HL-60 (cell line): ENCODE results near the gene SLC6A13.

ENCODE experiments used
- DNase-seq, 2 experiments: peaks; one replicate each; pipeline ENCODE4 v3.0.0-alpha.2; 2010 to 2020; ENCODE audit warnings: low read depth in 1 of 2, low spot score in 1 of 2
- H3K27ac ChIP-seq: fragments of 250-450 bp; sonication (Bioruptor Pico); replicated peaks from 2 replicates; pipeline ENCODE4 v1.5.1; 2020; ENCODE audit warnings: mild to moderate bottlenecking, moderate library complexity
- H3K27me3 ChIP-seq: fragments of 250-450 bp; sonication (Bioruptor Pico); 2 replicates; pipeline ENCODE4 v1.5.1; 2021; ENCODE audit warnings: mild to moderate bottlenecking, moderate library complexity; ENCODE audit not compliant: insufficient read depth, poor library complexity, severe bottlenecking
- H3K4me3 ChIP-seq: replicated peaks from 2 replicates; pipeline ENCODE4 v1.5.1; 2011; ENCODE audit warnings: mild to moderate bottlenecking, control low read depth, low read length; ENCODE audit not compliant: insufficient read depth
- GABPA ChIP-seq: IDR thresholded peaks from 2 replicates; pipeline ENCODE4 v1.6.1; 2012; ENCODE audit warnings: low read depth
- POLR2AphosphoS5 ChIP-seq: IDR thresholded peaks from 2 replicates; pipeline ENCODE4 v1.6.1; 2012; ENCODE audit warnings: low read depth
- SPI1 ChIP-seq: IDR thresholded peaks from 2 replicates; pipeline ENCODE4 v1.6.1; 2012; ENCODE audit warnings: low read depth, mild to moderate bottlenecking, borderline replicate concordance
- TF ChIP-seq, protein P1 (sequence below): IDR thresholded peaks from one replicate; pipeline ENCODE4 v1.5.1; 2011; ENCODE audit warnings: low read length, control low read depth, inconsistent platforms; ENCODE audit not compliant: insufficient read depth
- TF ChIP-seq, protein P2 (sequence below): IDR thresholded peaks from 2 replicates; pipeline ENCODE4 v1.6.1; 2012; ENCODE audit warnings: low read depth; ENCODE audit not compliant: insufficient replicate concordance

SLC6A13 gene

DNA sequence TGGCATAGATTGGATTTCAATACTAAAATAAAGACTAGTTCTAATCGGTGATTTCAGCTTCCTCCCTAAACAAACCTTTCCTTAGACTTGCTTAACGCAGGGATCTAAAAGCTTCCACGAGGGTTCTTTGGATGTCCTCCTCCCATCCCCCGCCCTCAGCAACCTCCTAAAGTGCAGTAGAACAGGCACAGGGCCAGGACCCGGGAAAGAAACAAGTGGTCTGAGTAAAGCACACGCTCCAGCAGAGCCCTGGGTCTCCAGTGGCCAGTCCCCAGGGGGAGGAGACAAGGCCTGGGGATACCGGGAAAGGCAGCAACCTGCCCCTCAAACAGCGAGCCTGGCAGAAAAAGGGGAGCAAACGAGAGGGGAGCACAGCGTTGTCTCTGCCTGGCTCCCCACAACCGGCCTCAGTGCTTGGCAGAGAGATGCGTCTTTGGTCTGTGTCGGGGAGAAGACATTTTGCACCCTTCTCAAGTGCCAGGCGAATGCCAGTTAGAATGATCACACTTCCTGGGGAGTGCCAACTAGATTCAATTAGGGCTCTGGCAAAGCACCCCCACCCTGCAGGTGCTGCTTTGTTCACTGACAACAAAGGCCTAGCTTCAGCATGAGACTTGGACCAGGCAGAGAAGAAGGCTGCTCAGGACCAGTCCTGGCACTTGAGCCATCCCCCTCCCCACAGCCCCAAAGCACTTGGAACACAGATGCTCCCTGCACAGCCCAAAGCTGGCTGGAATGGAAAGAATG, 31.5 kb downstream of the SLC6A13 start:
- no peak for DNase-seq
- no peak overlapping the region for H3K4me3 ChIP-seq
- no peaks in the 10 kb centered on the region for H3K27me3 ChIP-seq
- TF ChIP-seq, protein P1, sequence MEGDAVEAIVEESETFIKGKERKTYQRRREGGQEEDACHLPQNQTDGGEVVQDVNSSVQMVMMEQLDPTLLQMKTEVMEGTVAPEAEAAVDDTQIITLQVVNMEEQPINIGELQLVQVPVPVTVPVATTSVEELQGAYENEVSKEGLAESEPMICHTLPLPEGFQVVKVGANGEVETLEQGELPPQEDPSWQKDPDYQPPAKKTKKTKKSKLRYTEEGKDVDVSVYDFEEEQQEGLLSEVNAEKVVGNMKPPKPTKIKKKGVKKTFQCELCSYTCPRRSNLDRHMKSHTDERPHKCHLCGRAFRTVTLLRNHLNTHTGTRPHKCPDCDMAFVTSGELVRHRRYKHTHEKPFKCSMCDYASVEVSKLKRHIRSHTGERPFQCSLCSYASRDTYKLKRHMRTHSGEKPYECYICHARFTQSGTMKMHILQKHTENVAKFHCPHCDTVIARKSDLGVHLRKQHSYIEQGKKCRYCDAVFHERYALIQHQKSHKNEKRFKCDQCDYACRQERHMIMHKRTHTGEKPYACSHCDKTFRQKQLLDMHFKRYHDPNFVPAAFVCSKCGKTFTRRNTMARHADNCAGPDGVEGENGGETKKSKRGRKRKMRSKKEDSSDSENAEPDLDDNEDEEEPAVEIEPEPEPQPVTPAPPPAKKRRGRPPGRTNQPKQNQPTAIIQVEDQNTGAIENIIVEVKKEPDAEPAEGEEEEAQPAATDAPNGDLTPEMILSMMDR = no peak
- TF ChIP-seq SPI1 = no peak
- TF ChIP-seq, protein P2, sequence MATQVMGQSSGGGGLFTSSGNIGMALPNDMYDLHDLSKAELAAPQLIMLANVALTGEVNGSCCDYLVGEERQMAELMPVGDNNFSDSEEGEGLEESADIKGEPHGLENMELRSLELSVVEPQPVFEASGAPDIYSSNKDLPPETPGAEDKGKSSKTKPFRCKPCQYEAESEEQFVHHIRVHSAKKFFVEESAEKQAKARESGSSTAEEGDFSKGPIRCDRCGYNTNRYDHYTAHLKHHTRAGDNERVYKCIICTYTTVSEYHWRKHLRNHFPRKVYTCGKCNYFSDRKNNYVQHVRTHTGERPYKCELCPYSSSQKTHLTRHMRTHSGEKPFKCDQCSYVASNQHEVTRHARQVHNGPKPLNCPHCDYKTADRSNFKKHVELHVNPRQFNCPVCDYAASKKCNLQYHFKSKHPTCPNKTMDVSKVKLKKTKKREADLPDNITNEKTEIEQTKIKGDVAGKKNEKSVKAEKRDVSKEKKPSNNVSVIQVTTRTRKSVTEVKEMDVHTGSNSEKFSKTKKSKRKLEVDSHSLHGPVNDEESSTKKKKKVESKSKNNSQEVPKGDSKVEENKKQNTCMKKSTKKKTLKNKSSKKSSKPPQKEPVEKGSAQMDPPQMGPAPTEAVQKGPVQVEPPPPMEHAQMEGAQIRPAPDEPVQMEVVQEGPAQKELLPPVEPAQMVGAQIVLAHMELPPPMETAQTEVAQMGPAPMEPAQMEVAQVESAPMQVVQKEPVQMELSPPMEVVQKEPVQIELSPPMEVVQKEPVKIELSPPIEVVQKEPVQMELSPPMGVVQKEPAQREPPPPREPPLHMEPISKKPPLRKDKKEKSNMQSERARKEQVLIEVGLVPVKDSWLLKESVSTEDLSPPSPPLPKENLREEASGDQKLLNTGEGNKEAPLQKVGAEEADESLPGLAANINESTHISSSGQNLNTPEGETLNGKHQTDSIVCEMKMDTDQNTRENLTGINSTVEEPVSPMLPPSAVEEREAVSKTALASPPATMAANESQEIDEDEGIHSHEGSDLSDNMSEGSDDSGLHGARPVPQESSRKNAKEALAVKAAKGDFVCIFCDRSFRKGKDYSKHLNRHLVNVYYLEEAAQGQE = no peak
- TF ChIP-seq POLR2AphosphoS5 = no peak
- no peak for TF ChIP-seq GABPA
- H3K27ac ChIP-seq = no peak overlapping the region

DNA sequence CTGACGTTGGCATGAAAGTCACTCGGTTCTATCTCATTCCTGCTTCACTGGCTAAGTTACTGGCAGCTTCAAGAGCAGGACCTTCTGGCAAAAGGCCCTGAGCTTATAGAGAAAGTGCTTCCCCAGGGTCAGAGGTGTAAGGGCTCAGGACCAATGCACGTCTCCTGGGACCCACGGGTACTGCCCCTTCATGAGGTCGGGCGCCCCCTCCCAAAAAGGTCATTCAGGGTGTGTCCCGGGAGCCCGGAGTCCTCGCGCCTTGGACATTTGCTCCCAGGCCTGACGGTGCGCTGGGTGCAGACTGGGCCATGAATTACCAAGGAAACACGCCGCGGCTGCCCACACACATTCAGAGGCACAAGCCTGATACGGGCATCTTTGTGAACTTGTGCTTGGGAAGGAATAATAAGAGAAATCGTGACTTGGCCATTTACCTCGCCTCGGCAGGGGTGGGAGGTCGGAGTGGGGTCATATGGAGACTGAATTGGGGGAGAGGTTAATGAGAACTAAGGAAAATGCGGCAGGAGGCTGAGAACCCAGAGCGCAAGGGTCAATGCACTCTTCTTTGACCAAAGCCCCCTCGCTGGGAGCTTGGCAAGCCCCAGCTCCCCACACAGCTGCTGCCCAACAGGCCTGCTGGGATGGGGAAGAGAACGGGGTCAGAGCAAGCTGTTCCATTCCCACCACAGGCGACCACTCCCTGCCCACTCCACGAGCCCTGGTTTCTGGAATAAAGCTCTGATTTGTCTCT, 33.0 kb downstream of the SLC6A13 start:
- H3K27ac ChIP-seq = no peak overlapping the region
- DNase-seq = no peak
- TF ChIP-seq POLR2AphosphoS5 = no peak
- TF ChIP-seq, protein P2 = no peak
- TF ChIP-seq, protein P1 = no peak
- no peak for TF ChIP-seq SPI1
- no peak for TF ChIP-seq GABPA
- H3K4me3 ChIP-seq = no peak overlapping the region
- no peaks in the 10 kb centered on the region for H3K27me3 ChIP-seq

DNA sequence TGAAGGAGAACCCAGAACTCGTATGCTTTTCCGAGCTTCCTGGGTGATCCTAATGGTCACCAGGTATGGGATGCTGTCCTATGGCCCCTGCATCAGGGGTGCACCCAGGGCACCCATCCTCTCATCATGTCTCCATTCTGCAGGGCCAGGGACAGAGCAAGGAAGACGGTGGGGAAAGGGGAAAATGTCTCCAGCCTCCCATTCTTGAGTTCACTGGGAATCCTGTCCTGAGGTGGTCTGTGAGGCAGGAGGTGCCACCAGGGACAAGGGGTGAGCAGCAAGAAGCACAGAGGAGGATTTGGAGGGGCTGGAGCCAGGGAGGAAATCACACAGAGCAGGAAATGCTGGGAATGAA, 33.8 kb downstream of the SLC6A13 start:
- H3K27me3 ChIP-seq = no peaks in the 10 kb centered on the region
- no peak overlapping the region for H3K4me3 ChIP-seq
- no peak overlapping the region for H3K27ac ChIP-seq
- no peak for DNase-seq
- TF ChIP-seq POLR2AphosphoS5 = no peak
- TF ChIP-seq, protein P1 = no peak
- TF ChIP-seq SPI1 = no peak
- no peak for TF ChIP-seq GABPA
- TF ChIP-seq, protein P2 = no peak
